Measurements from ENCODE around the gene PLVAP.

The PLVAP gene

GRCh38 chr19:17305216-17305516 lies 72.0 kb downstream of the PLVAP start (continued):
- peak; percentile 91; the same call in 1 of the 2 replicates for TF ChIP-seq ZBTB44 (tag by site-specific recombination; IDR thresholded peaks at IDR 0.05)
- no peak for TF ChIP-seq SP3 (tag by site-specific recombination; IDR thresholded peaks at IDR 0.05)
- TF ChIP-seq ZNF621 (tag by site-specific recombination; IDR thresholded peaks at IDR 0.05), result no peak
- TF ChIP-seq ZNF785 (tag by site-specific recombination; IDR thresholded peaks at IDR 0.05), result peak; percentile 66; the same call in 1 of the 2 replicates
- TF ChIP-seq BCL11B (tag by site-specific recombination; IDR thresholded peaks at IDR 0.05; ENCODE audit: low read depth), result 0 out of 2 replicates have a peak, but pooled peaks have one; percentile 25
- TF ChIP-seq ATF2 (tag by site-specific recombination; IDR thresholded peaks at IDR 0.05; ENCODE audit: low read depth), result no peak
- peak; percentile 91 for TF ChIP-seq IKZF3 (tag by site-specific recombination; IDR thresholded peaks at IDR 0.05)
- no peak for TF ChIP-seq ZNF132 (tag by site-specific recombination; IDR thresholded peaks at IDR 0.05; ENCODE audit: borderline replicate concordance)
- no peak for TF ChIP-seq OSR2 (tag by site-specific recombination; IDR thresholded peaks at IDR 0.05)
- no peak for TF ChIP-seq ZNF211 (tag by site-specific recombination; IDR thresholded peaks at IDR 0.05; ENCODE audit: low read depth)
- TF ChIP-seq ZBTB48 (tag by site-specific recombination; IDR thresholded peaks at IDR 0.05), result peak; percentile 14; the same call in 1 of the 2 replicates
- TF ChIP-seq ZBTB26 (tag by site-specific recombination; optimal IDR thresholded peaks at IDR 0.05), result no peak
- no peak for TF ChIP-seq ZNF239 (tag by site-specific recombination; IDR thresholded peaks at IDR 0.05)
- no peak for TF ChIP-seq ZFHX2 (tag by site-specific recombination; conservative IDR thresholded peaks at IDR 0.05)
- peak; percentile 84; the same call in 1 of the 2 replicates for TF ChIP-seq ZNF423 (tag by site-specific recombination; IDR thresholded peaks at IDR 0.05)
- peak; percentile 54; the same call in 1 of the 2 replicates for TF ChIP-seq ZNF558 (tag by site-specific recombination; IDR thresholded peaks at IDR 0.05)
- TF ChIP-seq ZNF16 (tag by site-specific recombination; IDR thresholded peaks at IDR 0.05; ENCODE audit: low read depth), result no peak
- peak; percentile 51 for TF ChIP-seq PRDM4 (tag by site-specific recombination; IDR thresholded peaks at IDR 0.05)
- peak; percentile 95; the same call in 1 of the 2 replicates for TF ChIP-seq ZNF449 (tag by site-specific recombination; IDR thresholded peaks at IDR 0.05)
- peak; percentile 96 for TF ChIP-seq GLIS2 (tag by site-specific recombination; IDR thresholded peaks at IDR 0.05)
- no peak for TF ChIP-seq ZEB2 (tag by site-specific recombination; IDR thresholded peaks at IDR 0.05)
- no peak for TF ChIP-seq KLF9 (tag by site-specific recombination; IDR thresholded peaks at IDR 0.05; ENCODE audit: low read depth)
- TF ChIP-seq PATZ1 (tag by site-specific recombination; IDR thresholded peaks at IDR 0.05), result peak; percentile 76; the same call in 1 of the 2 replicates
- TF ChIP-seq ZSCAN30 (tag by site-specific recombination; IDR thresholded peaks at IDR 0.05), result peak; percentile 89
- 0 out of 2 replicates have a peak, but pooled peaks have one; percentile 32 for TF ChIP-seq ZNF10 (tag by site-specific recombination; IDR thresholded peaks at IDR 0.05)
- no peak for TF ChIP-seq ZFP37 (tag by site-specific recombination; IDR thresholded peaks at IDR 0.05)
- TF ChIP-seq MEIS1 (CRISPR knock-in tag; IDR thresholded peaks at IDR 0.05; ENCODE audit: borderline replicate concordance), result no peak
- 0 out of 2 replicates have a peak, but pooled peaks have one; percentile 15 for TF ChIP-seq ZNF394 (tag by site-specific recombination; IDR thresholded peaks at IDR 0.05; ENCODE audit: borderline replicate concordance)

All from HEK293 (cell line).